Lower leg skin (tissue), 3 donors: ENCODE results near the gene VAV2.

ENCODE experiments used
- POLR2A ChIP-seq, 2 donors: fragments of 450-650 bp; IDR thresholded peaks; one replicate each; pipeline ENCODE4 v1.6.1; 2016 to 2017; ENCODE audit warnings: antibody characterized with exemption in 2 of 2, mild to moderate bottlenecking in 1 of 2, moderate library complexity in 1 of 2
- TF ChIP-seq, protein P1 (sequence below), 3 donors: fragments of 450-650 bp; IDR thresholded peaks; one replicate each; pipeline ENCODE4 v1.5.1; 2016; ENCODE audit warnings: antibody characterized with exemption in 3 of 3, mild to moderate bottlenecking in 3 of 3, moderate library complexity in 2 of 3

- no peak for TF ChIP-seq POLR2A (IDR thresholded peaks at IDR 0.05)
- TF ChIP-seq, protein P1, sequence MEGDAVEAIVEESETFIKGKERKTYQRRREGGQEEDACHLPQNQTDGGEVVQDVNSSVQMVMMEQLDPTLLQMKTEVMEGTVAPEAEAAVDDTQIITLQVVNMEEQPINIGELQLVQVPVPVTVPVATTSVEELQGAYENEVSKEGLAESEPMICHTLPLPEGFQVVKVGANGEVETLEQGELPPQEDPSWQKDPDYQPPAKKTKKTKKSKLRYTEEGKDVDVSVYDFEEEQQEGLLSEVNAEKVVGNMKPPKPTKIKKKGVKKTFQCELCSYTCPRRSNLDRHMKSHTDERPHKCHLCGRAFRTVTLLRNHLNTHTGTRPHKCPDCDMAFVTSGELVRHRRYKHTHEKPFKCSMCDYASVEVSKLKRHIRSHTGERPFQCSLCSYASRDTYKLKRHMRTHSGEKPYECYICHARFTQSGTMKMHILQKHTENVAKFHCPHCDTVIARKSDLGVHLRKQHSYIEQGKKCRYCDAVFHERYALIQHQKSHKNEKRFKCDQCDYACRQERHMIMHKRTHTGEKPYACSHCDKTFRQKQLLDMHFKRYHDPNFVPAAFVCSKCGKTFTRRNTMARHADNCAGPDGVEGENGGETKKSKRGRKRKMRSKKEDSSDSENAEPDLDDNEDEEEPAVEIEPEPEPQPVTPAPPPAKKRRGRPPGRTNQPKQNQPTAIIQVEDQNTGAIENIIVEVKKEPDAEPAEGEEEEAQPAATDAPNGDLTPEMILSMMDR (IDR thresholded peaks at IDR 0.05), result no peak
These were observed 145.5 kb downstream of the VAV2 start for GRCh38 chr9:133846483-133847090.
